HepG2 (cell line): ENCODE measurements around the gene YWHAH. TPM values are rescaled to one million over a fixed set of nuclear protein-coding genes. Genes with fewer than 3 reads are reported as not detected.

Experiments used
- ATAC-seq: fragments of 200-7000 bp; cut with Tn5 transposase; 3 replicates; pipeline ENCODE4 v1.9.1; 2020; ENCODE audit warnings: mild to moderate bottlenecking, moderate library complexity
- BruUV-seq: library from RNA; stranded (reverse); fragments of 400-500 nt; replicated peaks from 2 replicates; lab custom pipeline; 2021; lab: Mats Ljungman, UMichigan
- CTCF ChIA-PET: fragments of 300-600 bp; formaldehyde crosslinking; extraction: SDS; loops from one replicate; lab custom pipeline; 2021; ENCODE audit warnings: low total read pairs, inconsistent platforms, low intra/inter-chr PET ratio; lab: Yijun Ruan, JAX
- POLR2A ChIA-PET: fragments of 350-600 bp; sonication (Branson Sonifier 250); formaldehyde crosslinking; loops from one replicate; lab custom pipeline; 2020; ENCODE audit warnings: antibody characterized with exemption, inconsistent platforms; lab: Yijun Ruan, JAX
- DNase-seq: peaks from one replicate; pipeline ENCODE4 v3.0.0-alpha.2; 2015; ENCODE audit warnings: low spot score
- FAIRE-seq: peaks from 3 replicates; lab custom pipeline; 2011; peaks lifted over from hg19 to GRCh38; lab: Jason Lieb, UNC
- H2AFZ ChIP-seq: one replicate; pipeline ENCODE4 v1.6.1; 2011; ENCODE audit warnings: low read length, inconsistent platforms
- H3K27ac ChIP-seq: fragments of 300-600 bp; 3 replicates; pipeline ENCODE4 v1.8.0; 2011; ENCODE audit warnings: mixed run types, mild to moderate bottlenecking, mixed read lengths, low read length, inconsistent platforms; ENCODE audit not compliant: insufficient read depth; ENCODE audit errors: extremely low read length
- H3K27me3 ChIP-seq, 2 experiments: fragments of 200-600 bp in 1 of 2; 2 replicates in 1 of 2; 3 replicates in 1 of 2; pipeline versions ENCODE4 v1.6.0 to v1.8.0; 2011; ENCODE audit warnings: low read length in 2 of 2, mild to moderate bottlenecking in 2 of 2, moderate library complexity in 2 of 2, inconsistent platforms in 1 of 2; ENCODE audit not compliant: insufficient read depth in 2 of 2, control insufficient read depth in 1 of 2
- H3K36me3 ChIP-seq, 2 experiments: fragments of 200-600 bp in 1 of 2; replicated peaks in 1 of 2; 2 replicates in 1 of 2; 3 replicates in 1 of 2; pipeline versions ENCODE4 v1.5.1 to v1.8.0; 2011; ENCODE audit warnings: low read length in 2 of 2, inconsistent platforms in 1 of 2; ENCODE audit not compliant: insufficient read depth in 2 of 2, control insufficient read depth in 1 of 2
- H3K4me1 ChIP-seq: 2 replicates; pipeline ENCODE4 v1.5.1; 2012; ENCODE audit warnings: low read length, inconsistent platforms; ENCODE audit not compliant: insufficient read depth
- H3K4me2 ChIP-seq: 2 replicates; pipeline ENCODE4 v1.6.0; 2011; ENCODE audit warnings: low read depth, low read length, inconsistent platforms
- H3K4me3 ChIP-seq, 3 experiments: fragments of 200-600 bp in 1 of 3; sonication (generic), shearing (Covaris generic) in 1 of 3; replicated peaks in 1 of 3; 2 replicates each; pipeline ENCODE4 v1.5.1; 2011 to 2016; ENCODE audit warnings: low read length in 3 of 3, inconsistent platforms in 2 of 3, low read depth in 2 of 3, mild to moderate bottlenecking in 2 of 3, control low read depth in 1 of 3, mixed read lengths in 1 of 3; ENCODE audit not compliant: insufficient read depth in 1 of 3
- H3K79me2 ChIP-seq: one replicate; pipeline ENCODE4 v1.6.1; 2011; ENCODE audit warnings: low read length, inconsistent platforms; ENCODE audit not compliant: insufficient read depth
- H3K9ac ChIP-seq: 2 replicates; pipeline ENCODE4 v1.6.0; 2011; ENCODE audit warnings: mild to moderate bottlenecking, low read depth, low read length, inconsistent platforms; ENCODE audit not compliant: insufficient read depth
- H3K9me3 ChIP-seq: 2 replicates; pipeline ENCODE4 v1.5.1; 2012; ENCODE audit warnings: mild to moderate bottlenecking, low read length
- H4K20me1 ChIP-seq: 2 replicates; pipeline ENCODE4 v1.6.0; 2011; ENCODE audit warnings: inconsistent platforms, mild to moderate bottlenecking, low read length, moderate library complexity; ENCODE audit not compliant: insufficient read depth
- FOXK1 ChIP-seq: sonication (generic); formaldehyde crosslinking; IDR thresholded peaks from 2 replicates; pipeline ENCODE4 v1.4.0; 2020; ENCODE audit warnings: low read depth, missing genetic modification reagents, borderline replicate concordance
- HNRNPLL ChIP-seq: fragments of 200-400 bp; formaldehyde crosslinking; IDR thresholded peaks from 2 replicates; pipeline ENCODE4 v1.6.1; 2017; ENCODE audit warnings: mild to moderate bottlenecking, low read depth, low read length; ENCODE audit not compliant: poor library complexity, severe bottlenecking
- MAZ ChIP-seq, 2 experiments: sonication (generic) in 1 of 2; formaldehyde crosslinking in 1 of 2; IDR thresholded peaks; 2 replicates each; pipeline versions ENCODE4 v1.5.0 to v1.6.1; 2012 to 2020; ENCODE audit warnings: low read depth in 2 of 2, mild to moderate bottlenecking in 2 of 2, borderline replicate concordance in 1 of 2, improper control_type of control experiment in 1 of 2, low read length in 1 of 2, missing genetic modification reagents in 1 of 2, moderate library complexity in 1 of 2
- MTA3 ChIP-seq: sonication (generic); formaldehyde crosslinking; IDR thresholded peaks from 2 replicates; pipeline ENCODE4 v1.4.0; 2020; ENCODE audit warnings: missing genetic modification reagents
- PHF21A ChIP-seq: sonication (generic); formaldehyde crosslinking; IDR thresholded peaks from 2 replicates; pipeline ENCODE4 v1.5.0; 2020; ENCODE audit warnings: mild to moderate bottlenecking, missing genetic modification reagents
- SALL2 ChIP-seq: sonication (generic); formaldehyde crosslinking; IDR thresholded peaks from 2 replicates; pipeline ENCODE4 v1.8.1; 2023; ENCODE audit warnings: mild to moderate bottlenecking, missing genetic modification reagents, inconsistent platforms
- SIX4 ChIP-seq: sonication (generic); formaldehyde crosslinking; IDR thresholded peaks from 2 replicates; pipeline ENCODE4 v1.4.0; 2020; ENCODE audit warnings: missing genetic modification reagents
- SMARCC2 ChIP-seq: fragments of 450-650 bp; IDR thresholded peaks from 2 replicates; pipeline ENCODE4 v1.6.1; 2017; ENCODE audit warnings: antibody characterized with exemption, mild to moderate bottlenecking
- SNRNP70 ChIP-seq: fragments of 200-400 bp; formaldehyde crosslinking; IDR thresholded peaks from 2 replicates; pipeline ENCODE4 v1.6.1; 2017; ENCODE audit warnings: mild to moderate bottlenecking, low read depth, low read length, moderate library complexity
- SUZ12 ChIP-seq: fragments of 150-350 bp; IDR thresholded peaks from 2 replicates; pipeline ENCODE4 v1.6.1; 2014; ENCODE audit warnings: low read depth, low read length
- TEAD3 ChIP-seq: optimal IDR thresholded peaks from 2 replicates; pipeline ENCODE3; 2016; ENCODE audit warnings: borderline replicate concordance
- ZMYM4 ChIP-seq: sonication (generic); formaldehyde crosslinking; IDR thresholded peaks from 2 replicates; pipeline ENCODE4 v1.8.1; 2023; ENCODE audit warnings: mild to moderate bottlenecking, missing genetic modification reagents
- ZNF781 ChIP-seq: sonication (generic); formaldehyde crosslinking; IDR thresholded peaks from 2 replicates; pipeline ENCODE4 v1.5.1; 2020; ENCODE audit warnings: borderline replicate concordance, mild to moderate bottlenecking, missing genetic modification reagents; ENCODE audit errors: not compliant biosample characterization
- ZNF816 ChIP-seq: sonication (generic); formaldehyde crosslinking; IDR thresholded peaks from 2 replicates; pipeline ENCODE4 v1.8.0; 2022; ENCODE audit warnings: missing genetic modification reagents, mild to moderate bottlenecking, borderline replicate concordance
- WGBS: methylation state at CpG from one replicate; pipeline ENCODE4 v1.1.6; 2017; ENCODE audit warnings: low lambda C conversion rate; 5-methylcytosine and 5-hydroxymethylcytosine counted together
- in situ Hi-C: cut with HindIII; loops from 2 replicates; pipeline ENCODE4 v1.10.0; 2017; ENCODE audit warnings: low pct_unique_long_range_greater_than_20kb; ENCODE audit not compliant: extremely low pct_ligation_motif_present
- intact Hi-C: fragments of 100-400 bp; cut with micrococcal nuclease; formaldehyde crosslinking; loops from one replicate; pipeline ENCODE4 v1.10.0; 2022; ENCODE audit not compliant: unreplicated experiment
- polyA plus RNA-seq, 8 experiments: library from polyadenylated mRNA; depleted of rRNA in 3 of 8; stranded (reverse) in 7 of 8; unstranded in 1 of 8; fragments of >200 nt; fragmentation: Illumina TruSeq in 4 of 8; extraction: Trizol in 4 of 8; gene quantifications; 2 replicates each; pipeline versions ENCODE4 v1.2.1 to v1.2.3, GENCODE V29; 2011 to 2016; ENCODE audit warnings: low read depth in 4 of 8, missing spikeins in 1 of 8, mixed read lengths in 1 of 8; ENCODE audit not compliant: insufficient read depth in 1 of 8
- total RNA-seq, 5 experiments: library from RNA; depleted of rRNA; stranded (reverse); fragments of >200 nt; fragmentation: Illumina TruSeq; extraction: Trizol; gene quantifications; 2 replicates each; pipeline ENCODE4 v1.2.3, GENCODE V29; 2016; ENCODE audit warnings: low read depth in 1 of 5

Gene YWHAH
- total and polyA plus RNA-seq, 2 of the 13 experiments (the other 11 are each of a cell fraction or from before 2014, with no cell fraction given): 35.6 to 92.7 TPM

- H2AFZ ChIP-seq: no peak overlapping the region
- no TSS peak for BruUV-seq
- no peak; the same call in 2 of the 3 replicates for ATAC-seq
- H3K79me2 ChIP-seq: no peaks in the 10 kb centered on the region
- intact Hi-C loops: no loop called here
- WGBS: 35% methylated on average over 6 of the region's 12 CpGs
- ChIA-PET POLR2A (interaction anchor here (2.0 kb wide), 1 partner anchor 16 kb away, joined by 5 read pairs; no protein-coding TSS in a partner anchor), CTCF (no interaction called here)
- no peak overlapping the region for H3K4me2 ChIP-seq
- H3K9me3 ChIP-seq: no peaks in the 10 kb centered on the region
- H4K20me1 ChIP-seq: no peaks in the 10 kb centered on the region
- H3K4me3 ChIP-seq: no peak overlapping the region
- in situ Hi-C loops: loop anchor here (25.0 kb wide), 1 partner anchor 400 kb away; no protein-coding TSS in a partner anchor
- FAIRE-seq: no peak
- no peak overlapping the region for H3K27ac ChIP-seq
- H3K9ac ChIP-seq: no peak overlapping the region
- H3K36me3 ChIP-seq: peaks cover 0 to 4% of the 10 kb centered on the region in 2 experiments; a peak in 2 of 5 replicates
- DNase-seq: no peak
- TF ChIP-seq SMARCC2: no peak
- TF ChIP-seq ZNF781 (CRISPR knock-in tag): no peak
- peak; percentile 3 for TF ChIP-seq TEAD3 (CRISPR knock-in tag)
- no peak for TF ChIP-seq SALL2
- no peak for TF ChIP-seq MAZ (IDR thresholded peaks at IDR 0.05; ENCODE audit: borderline replicate concordance, low read depth, low read length)
- TF ChIP-seq MAZ (CRISPR knock-in tag; IDR thresholded peaks at IDR 0.05; ENCODE audit: low read depth): no peak
- no peak for TF ChIP-seq SIX4 (CRISPR knock-in tag)
- peaks cover 33% of the 10 kb centered on the region for H3K4me1 ChIP-seq
- H3K27me3 ChIP-seq: no peaks in the 10 kb centered on the region
Measured at GRCh38 chr22:31962387-31963125, 18.2 kb downstream of the YWHAH start.

GRCh38 chr22:31968022-31968421 lies 23.7 kb downstream of the YWHAH start:
- in situ Hi-C loops: loop anchor here (25.0 kb wide), 1 partner anchor 406 kb away; no protein-coding TSS in a partner anchor
- no TSS peak for BruUV-seq

More at GRCh38 chr22:31968022-31968421, 23.7 kb downstream of the YWHAH start:
- ChIA-PET CTCF (no interaction called here), POLR2A (no interaction called here)
- no peak overlapping the region for H3K9ac ChIP-seq
- no peak overlapping the region for H3K27ac ChIP-seq
- intact Hi-C loops: no loop called here
- H3K4me3 ChIP-seq: no peak overlapping the region
- no peak for DNase-seq
- no peaks in the 10 kb centered on the region for H4K20me1 ChIP-seq
- H3K36me3 ChIP-seq: no peaks in the 10 kb centered on the region
- ATAC-seq: no peak
- no peak for TF ChIP-seq ZMYM4 (CRISPR knock-in tag)
- TF ChIP-seq MTA3 (CRISPR knock-in tag): no peak
- no peak for TF ChIP-seq ZNF816 (CRISPR knock-in tag)
- no peak for TF ChIP-seq SUZ12
- no peak for TF ChIP-seq FOXK1
- no peak for TF ChIP-seq PHF21A (CRISPR knock-in tag)
- no peak for TF ChIP-seq HNRNPLL
- no peak for TF ChIP-seq SNRNP70
- H3K79me2 ChIP-seq: no peaks in the 10 kb centered on the region
- H3K9me3 ChIP-seq: no peaks in the 10 kb centered on the region
- no peak for FAIRE-seq
- H3K27me3 ChIP-seq: peaks cover 0 to 6% of the 10 kb centered on the region in 2 experiments; a peak in 3 of 5 replicates
- peaks cover 48% of the 10 kb centered on the region for H3K4me1 ChIP-seq
- 49% methylated on average over 7 of the region's 9 CpGs for WGBS
- H2AFZ ChIP-seq: no peak overlapping the region
- no peak overlapping the region for H3K4me2 ChIP-seq
